IPS-NIHi11 (cell line): ENCODE measurements around the gene SHANK3.

Experiments
- DNase-seq: peaks from one replicate; pipeline ENCODE4 v3.0.0; 2012; ENCODE audit warnings: mixed read lengths, low spot score

The SHANK3 gene

DNA sequence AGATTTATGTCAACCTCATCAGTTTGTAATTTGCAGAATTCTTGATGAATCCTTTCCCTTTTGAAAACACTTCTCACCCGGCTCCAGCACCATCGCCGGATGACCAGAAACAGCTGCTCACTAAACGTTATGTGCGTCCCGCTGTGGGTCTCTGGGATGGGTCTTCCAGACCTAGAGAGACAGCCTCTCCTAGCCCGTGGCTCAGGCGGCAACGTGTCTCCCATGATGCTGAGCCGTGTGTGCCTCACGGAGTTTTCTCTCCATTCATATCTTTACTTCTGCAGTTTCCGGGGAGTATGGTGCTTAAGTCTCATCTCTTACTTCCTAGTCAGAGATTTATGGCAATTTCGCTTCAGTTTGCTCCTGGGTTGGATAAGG lies 40.4 kb downstream of the SHANK3 start:
- DNase-seq, result no peak

DNA sequence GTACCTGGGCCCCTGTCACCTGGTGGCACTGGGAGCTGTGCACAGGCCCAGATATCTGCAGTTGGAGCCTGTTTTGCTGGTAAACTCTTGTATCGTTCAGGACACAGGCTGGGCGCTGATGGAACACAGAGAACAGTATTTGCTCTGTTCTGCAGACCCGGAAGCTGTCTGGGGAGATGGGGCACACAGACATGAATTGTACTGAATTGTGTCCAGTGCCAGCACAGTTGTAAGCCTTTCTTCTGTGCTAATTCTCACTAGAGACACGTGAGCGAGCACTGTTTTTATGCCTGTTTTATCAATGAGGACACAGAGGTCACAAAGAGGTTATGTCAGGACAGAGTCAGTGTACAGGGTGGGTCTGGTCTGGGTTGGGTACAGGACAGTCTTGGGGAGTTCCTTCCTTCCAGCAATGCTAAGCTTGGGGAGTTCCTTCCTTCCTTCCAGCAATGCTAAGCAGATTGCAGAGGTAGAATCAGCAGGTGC lies 41.0 kb downstream of the SHANK3 start:
- no peak for DNase-seq

- no peak for DNase-seq
Observed at GRCh38 chr22:50714150-50714549, 41.5 kb downstream of the SHANK3 start.

DNA sequence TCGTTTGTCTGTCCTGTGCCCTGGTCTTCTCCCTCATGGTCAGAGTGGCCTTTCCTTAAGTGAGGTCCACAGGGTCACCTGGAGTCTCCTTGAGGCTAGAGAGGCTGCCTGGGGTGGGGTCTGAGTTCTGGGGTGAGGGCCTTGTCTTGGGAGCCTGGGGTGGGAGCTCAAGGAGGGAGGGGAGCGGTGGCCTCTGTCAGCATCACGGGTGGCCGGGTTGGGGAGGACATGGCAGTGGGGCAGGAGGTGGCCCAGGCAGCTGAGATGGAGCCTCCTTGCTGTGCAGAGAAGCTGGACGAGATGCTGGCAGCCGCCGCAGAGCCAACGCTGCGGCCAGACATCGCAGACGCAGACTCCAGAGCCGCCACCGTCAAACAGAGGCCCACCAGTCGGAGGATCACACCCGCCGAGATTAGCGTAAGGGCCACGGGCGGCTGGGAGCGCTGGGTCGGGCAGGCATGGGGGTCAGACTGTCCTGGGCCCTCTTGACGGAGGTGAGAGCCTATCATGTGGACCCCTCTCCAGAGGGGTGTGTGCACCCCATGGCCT lies 42.1 kb downstream of the SHANK3 start:
- DNase-seq, result no peak

GRCh38 chr22:50715250-50715649 lies 42.6 kb downstream of the SHANK3 start:
- no peak for DNase-seq

- DNase-seq, result no peak
Observed at GRCh38 chr22:50715776-50716175, 43.2 kb downstream of the SHANK3 start.

DNA sequence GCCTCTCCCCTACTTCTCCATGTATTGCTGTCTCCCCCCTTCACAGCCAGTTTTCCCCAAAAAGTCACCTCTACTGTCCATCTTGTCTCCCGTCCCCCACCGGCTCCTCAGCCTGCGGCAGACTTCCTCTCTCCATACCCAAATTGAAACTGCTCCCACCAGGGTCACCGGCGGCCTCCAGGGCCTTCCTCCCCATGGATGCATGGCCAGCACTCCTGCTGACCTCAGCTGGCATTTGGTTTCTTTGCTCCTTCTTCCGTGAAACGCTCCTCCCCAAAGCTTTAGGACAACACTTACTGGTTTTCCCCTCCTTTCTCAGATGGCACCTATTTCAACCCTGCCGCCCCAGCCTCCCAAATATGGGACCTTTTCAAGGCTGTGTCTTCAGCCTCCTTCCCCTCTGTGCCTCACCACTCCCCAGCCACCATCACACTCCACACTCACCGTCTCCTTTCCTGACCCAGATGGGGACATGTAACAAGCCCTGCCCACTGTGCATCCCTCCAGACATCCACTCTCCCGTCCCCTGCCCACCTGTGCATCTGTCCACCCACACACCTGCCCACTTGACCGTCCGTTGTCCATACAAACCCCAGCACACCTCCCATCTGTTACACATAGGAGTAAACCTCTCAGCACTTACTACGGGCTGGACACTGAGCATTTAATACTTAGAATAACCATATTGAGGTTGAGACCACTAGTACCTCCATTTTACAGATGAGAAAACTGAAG lies 43.8 kb downstream of the SHANK3 start:
- no peak for DNase-seq

- DNase-seq, result no peak
Observed at GRCh38 chr22:50717709-50718351, 45.2 kb downstream of the SHANK3 start.

- DNase-seq, result no peak
Observed at GRCh38 chr22:50718352-50718709, 45.7 kb downstream of the SHANK3 start.

DNA sequence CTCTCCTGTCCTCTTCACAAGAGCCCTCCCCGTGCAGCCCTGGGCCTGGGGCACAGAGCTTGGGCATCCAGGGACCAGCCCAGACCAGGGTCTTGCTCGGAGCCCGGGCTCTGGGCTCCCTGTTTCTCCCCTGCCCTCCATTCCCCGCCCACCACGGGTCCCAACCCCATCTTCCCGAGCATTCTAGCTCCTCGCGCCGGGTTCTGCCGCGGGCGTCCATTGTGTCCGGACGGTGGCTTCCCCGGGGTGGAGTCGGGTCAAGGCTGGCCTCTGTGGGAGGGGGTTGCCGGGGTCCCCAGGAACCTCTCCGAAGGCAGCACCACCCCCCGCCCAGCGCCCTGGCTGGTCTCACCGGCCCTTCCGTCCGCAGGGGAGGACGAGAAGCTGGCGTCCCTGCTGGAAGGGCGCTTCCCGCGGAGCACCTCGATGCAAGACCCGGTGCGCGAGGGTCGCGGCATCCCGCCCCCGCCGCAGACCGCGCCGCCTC lies 47.2 kb downstream of the SHANK3 start:
- peak; percentile 54 for DNase-seq

DNA sequence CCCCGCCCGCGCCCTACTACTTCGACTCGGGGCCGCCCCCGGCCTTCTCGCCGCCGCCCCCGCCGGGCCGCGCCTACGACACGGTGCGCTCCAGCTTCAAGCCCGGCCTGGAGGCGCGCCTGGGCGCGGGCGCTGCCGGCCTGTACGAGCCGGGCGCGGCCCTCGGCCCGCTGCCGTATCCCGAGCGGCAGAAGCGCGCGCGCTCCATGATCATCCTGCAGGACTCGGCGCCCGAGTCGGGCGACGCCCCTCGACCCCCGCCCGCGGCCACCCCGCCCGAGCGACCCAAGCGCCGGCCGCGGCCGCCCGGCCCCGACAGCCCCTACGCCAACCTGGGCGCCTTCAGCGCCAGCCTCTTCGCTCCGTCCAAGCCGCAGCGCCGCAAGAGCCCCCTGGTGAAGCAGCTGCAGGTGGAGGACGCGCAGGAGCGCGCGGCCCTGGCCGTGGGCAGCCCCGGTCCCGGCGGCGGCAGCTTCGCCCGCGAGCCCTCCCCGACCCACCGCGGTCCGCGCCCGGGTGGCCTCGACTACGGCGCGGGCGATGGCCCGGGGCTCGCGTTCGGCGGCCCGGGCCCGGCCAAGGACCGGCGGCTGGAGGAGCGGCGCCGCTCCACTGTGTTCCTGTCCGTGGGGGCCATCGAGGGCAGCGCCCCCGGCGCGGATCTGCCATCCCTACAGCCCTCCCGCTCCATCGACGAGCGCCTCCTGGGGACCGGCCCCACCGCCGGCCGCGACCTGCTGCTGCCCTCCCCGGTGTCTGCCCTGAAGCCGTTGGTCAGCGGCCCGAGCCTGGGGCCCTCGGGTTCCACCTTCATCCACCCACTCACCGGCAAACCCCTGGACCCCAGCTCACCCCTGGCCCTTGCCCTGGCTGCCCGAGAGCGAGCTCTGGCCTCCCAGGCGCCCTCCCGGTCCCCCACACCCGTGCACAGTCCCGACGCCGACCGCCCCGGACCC lies 48.0 kb downstream of the SHANK3 start:
- peak; percentile 72 for DNase-seq

DNA sequence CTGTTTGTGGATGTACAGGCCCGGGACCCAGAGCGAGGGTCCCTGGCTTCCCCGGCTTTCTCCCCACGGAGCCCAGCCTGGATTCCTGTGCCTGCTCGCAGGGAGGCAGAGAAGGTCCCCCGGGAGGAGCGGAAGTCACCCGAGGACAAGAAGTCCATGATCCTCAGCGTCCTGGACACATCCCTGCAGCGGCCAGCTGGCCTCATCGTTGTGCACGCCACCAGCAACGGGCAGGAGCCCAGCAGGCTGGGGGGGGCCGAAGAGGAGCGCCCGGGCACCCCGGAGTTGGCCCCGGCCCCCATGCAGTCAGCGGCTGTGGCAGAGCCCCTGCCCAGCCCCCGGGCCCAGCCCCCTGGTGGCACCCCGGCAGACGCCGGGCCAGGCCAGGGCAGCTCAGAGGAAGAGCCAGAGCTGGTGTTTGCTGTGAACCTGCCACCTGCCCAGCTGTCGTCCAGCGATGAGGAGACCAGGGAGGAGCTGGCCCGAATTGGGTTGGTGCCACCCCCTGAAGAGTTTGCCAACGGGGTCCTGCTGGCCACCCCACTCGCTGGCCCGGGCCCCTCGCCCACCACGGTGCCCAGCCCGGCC lies 48.7 kb downstream of the SHANK3 start:
- no peak for DNase-seq

- no peak for DNase-seq
Observed at GRCh38 chr22:50722048-50722701, 49.6 kb downstream of the SHANK3 start.
